Measurements from ENCODE around the gene ZDHHC5.

DNA sequence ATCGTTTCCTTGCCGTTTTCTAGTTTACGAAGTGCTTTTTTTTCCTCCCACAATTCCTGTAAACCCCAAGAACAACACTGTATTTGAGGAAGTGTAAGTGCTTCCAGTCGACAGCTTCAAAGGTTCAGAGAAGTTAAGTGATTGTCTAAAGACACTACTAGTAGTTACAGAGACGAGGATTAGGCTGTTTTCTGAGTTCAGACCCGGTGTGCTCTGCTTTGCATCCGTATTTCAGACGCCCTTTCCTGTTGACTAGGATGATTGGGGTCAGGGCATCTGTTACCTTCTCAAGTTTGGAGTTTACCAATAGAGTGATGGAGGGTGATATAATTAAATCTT, 9.9 kb upstream of the ZDHHC5 start:
- TF ChIP-seq CTCF (IDR thresholded peaks at IDR 0.05) (no peak), POLR2A (IDR thresholded peaks at IDR 0.05) (no peak)
